Measurements from ENCODE around the gene IL10RA. TPM values are rescaled to one million over a fixed set of nuclear protein-coding genes. Genes with fewer than 3 reads are reported as not detected.
A peak's percentile ranks its signal among the peaks of the same experiment; 100 is the strongest.

The IL10RA gene
- 5.0 TPM for total RNA-seq
- long read RNA-seq, partial matches to known transcripts, result 0 of 5 reads
- long read RNA-seq, other reads (novel, unspliced or antisense), result 0 of 5 reads

- peak within 1 kb of the TSS; percentile 70 for H3K4me3 ChIP-seq
Observed at GRCh38 chr11:117985953-117986887, at the start of gene IL10RA. TSS of gene IL10RA (plus strand) at chr11:117986394. CDS start at chr11:117986468, 74 bp downstream.

GRCh38 chr11:117936973-117937372, 49.2 kb upstream of the IL10RA start:
- no peaks in the 10 kb centered on the region for H3K9me3 ChIP-seq (replicated peaks)
- no peaks in the 10 kb centered on the region for H3K36me3 ChIP-seq
- peaks cover 4% of the 10 kb centered on the region for H3K27me3 ChIP-seq (ENCODE audit: low read depth)
- peaks cover 2% of the 10 kb centered on the region for H3K4me1 ChIP-seq
- DNase-seq, result no peak
- H3K4me3 ChIP-seq, result no peak overlapping the region
- TF ChIP-seq CTCF (IDR thresholded peaks at IDR 0.05; ENCODE audit: borderline replicate concordance), result no peak
- H3K27ac ChIP-seq (replicated peaks), result no peak overlapping the region
- intact Hi-C loops (cut with micrococcal nuclease), result no loop called here

More at GRCh38 chr11:117985953-117986887, at the start of gene IL10RA:
- Histone ChIP-seq H3K4me1 (peaks cover 15% of the 10 kb centered on the region), H3K9me3 (replicated peaks) (peaks cover 8% of the 10 kb centered on the region), H3K27me3 (ENCODE audit: low read depth) (peaks cover 40% of the 10 kb centered on the region), H3K36me3 (no peaks in the 10 kb centered on the region), H3K27ac (replicated peaks) (peak within 1 kb of the TSS; percentile 62)
- peak; percentile 84 for DNase-seq
- no peak for TF ChIP-seq CTCF (IDR thresholded peaks at IDR 0.05; ENCODE audit: borderline replicate concordance)
- intact Hi-C loops (cut with micrococcal nuclease), result no loop called here

- Histone ChIP-seq H3K36me3 (no peaks in the 10 kb centered on the region), H3K9me3 (replicated peaks) (peaks cover 9% of the 10 kb centered on the region), H3K4me1 (peaks cover 5% of the 10 kb centered on the region), H3K27me3 (ENCODE audit: low read depth) (peaks cover 4% of the 10 kb centered on the region), H3K4me3 (no peak overlapping the region), H3K27ac (replicated peaks) (no peak overlapping the region)
- intact Hi-C loops (cut with micrococcal nuclease), result no loop called here
- no peak for DNase-seq
- no peak for TF ChIP-seq CTCF (IDR thresholded peaks at IDR 0.05; ENCODE audit: borderline replicate concordance)
Observed at GRCh38 chr11:117940736-117941135, 45.5 kb upstream of the IL10RA start.

- Histone ChIP-seq H3K27ac (replicated peaks) (no peak overlapping the region), H3K4me1 (peaks cover 5% of the 10 kb centered on the region), H3K27me3 (ENCODE audit: low read depth) (peaks cover under 1% of the 10 kb centered on the region), H3K4me3 (no peak overlapping the region), H3K36me3 (no peaks in the 10 kb centered on the region), H3K9me3 (replicated peaks) (peaks cover 9% of the 10 kb centered on the region)
- intact Hi-C loops (cut with micrococcal nuclease), result no loop called here
- no peak for DNase-seq
- no peak for TF ChIP-seq CTCF (IDR thresholded peaks at IDR 0.05; ENCODE audit: borderline replicate concordance)
Observed at GRCh38 chr11:117941163-117941707, 45.0 kb upstream of the IL10RA start.

- Histone ChIP-seq H3K27ac (replicated peaks) (no peak overlapping the region), H3K4me3 (no peak overlapping the region), H3K27me3 (ENCODE audit: low read depth) (no peaks in the 10 kb centered on the region), H3K9me3 (replicated peaks) (peaks cover 9% of the 10 kb centered on the region), H3K36me3 (no peaks in the 10 kb centered on the region), H3K4me1 (peaks cover 12% of the 10 kb centered on the region)
- TF ChIP-seq CTCF (IDR thresholded peaks at IDR 0.05; ENCODE audit: borderline replicate concordance), result no peak
- no peak for DNase-seq
- intact Hi-C loops (cut with micrococcal nuclease), result no loop called here
Observed at GRCh38 chr11:117941976-117942654, 44.1 kb upstream of the IL10RA start.

All from left ventricle myocardium inferior (tissue), 1 donor.